A549 treated with DMSO at 1 μM for 4 hours (cell line): ENCODE measurements around the gene VPS13C. TPM values are rescaled to one million over a fixed set of nuclear protein-coding genes. Genes with fewer than 3 reads are reported as not detected.

Experiments used
- total RNA-seq: library from RNA; stranded (reverse); fragments of 200-300 nt; extraction: Qiagen RNA extraction; gene quantifications from 5 replicates; pipeline ENCODE4 v1.2.3, GENCODE V29; 2022; ENCODE audit warnings: low read depth

VPS13C gene, protein sequence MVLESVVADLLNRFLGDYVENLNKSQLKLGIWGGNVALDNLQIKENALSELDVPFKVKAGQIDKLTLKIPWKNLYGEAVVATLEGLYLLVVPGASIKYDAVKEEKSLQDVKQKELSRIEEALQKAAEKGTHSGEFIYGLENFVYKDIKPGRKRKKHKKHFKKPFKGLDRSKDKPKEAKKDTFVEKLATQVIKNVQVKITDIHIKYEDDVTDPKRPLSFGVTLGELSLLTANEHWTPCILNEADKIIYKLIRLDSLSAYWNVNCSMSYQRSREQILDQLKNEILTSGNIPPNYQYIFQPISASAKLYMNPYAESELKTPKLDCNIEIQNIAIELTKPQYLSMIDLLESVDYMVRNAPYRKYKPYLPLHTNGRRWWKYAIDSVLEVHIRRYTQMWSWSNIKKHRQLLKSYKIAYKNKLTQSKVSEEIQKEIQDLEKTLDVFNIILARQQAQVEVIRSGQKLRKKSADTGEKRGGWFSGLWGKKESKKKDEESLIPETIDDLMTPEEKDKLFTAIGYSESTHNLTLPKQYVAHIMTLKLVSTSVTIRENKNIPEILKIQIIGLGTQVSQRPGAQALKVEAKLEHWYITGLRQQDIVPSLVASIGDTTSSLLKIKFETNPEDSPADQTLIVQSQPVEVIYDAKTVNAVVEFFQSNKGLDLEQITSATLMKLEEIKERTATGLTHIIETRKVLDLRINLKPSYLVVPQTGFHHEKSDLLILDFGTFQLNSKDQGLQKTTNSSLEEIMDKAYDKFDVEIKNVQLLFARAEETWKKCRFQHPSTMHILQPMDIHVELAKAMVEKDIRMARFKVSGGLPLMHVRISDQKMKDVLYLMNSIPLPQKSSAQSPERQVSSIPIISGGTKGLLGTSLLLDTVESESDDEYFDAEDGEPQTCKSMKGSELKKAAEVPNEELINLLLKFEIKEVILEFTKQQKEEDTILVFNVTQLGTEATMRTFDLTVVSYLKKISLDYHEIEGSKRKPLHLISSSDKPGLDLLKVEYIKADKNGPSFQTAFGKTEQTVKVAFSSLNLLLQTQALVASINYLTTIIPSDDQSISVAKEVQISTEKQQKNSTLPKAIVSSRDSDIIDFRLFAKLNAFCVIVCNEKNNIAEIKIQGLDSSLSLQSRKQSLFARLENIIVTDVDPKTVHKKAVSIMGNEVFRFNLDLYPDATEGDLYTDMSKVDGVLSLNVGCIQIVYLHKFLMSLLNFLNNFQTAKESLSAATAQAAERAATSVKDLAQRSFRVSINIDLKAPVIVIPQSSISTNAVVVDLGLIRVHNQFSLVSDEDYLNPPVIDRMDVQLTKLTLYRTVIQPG (N-terminal part only)
- 8.1 to 14.1 TPM (median 12.0 TPM) in 5 replicates for total RNA-seq

DNA sequence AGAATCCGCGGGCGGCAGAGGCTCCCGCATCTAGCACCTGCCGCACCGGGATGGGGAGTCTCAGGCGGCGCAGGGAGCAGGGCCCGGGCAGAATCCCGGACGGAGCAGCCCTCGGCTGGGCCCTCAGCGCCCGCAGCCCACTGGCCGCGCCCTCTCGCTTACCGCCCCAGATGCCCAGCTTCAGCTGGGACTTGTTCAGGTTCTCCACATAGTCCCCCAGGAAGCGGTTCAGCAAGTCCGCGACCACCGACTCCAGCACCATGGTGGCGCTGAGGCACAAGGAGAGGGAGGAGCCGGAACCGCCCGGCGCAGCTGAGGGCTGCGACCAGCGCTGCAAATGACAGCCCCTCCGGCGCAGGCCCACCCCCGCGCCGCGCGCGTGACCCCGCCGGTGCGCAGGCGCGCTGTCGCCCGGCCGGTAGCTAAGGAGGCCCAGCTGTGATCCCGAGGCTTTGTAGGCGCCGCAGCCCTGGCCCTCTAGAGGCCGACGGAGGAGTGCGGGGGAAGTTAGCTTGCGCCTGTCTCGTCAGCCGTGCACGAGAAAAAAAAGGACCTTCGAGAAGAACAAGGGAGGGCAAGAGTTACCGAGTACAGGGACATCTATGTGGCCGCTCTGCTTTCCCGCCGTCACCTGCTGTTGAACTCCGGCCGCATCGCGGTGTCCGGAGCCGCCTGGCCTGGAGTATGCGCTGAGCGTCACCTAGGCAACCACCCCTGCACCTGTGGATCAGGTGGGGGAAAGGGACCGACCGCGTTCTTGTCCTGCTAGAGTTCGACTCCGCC, at the start of gene VPS13C:
VPS13C (minus strand) TSS at position 335 of the 783 bp plus-strand sequence; CDS start at position 262, 73 bp downstream.

GRCh38 chr15:62066663-62067447, 6.6 kb upstream of the VPS13C start, which contains the start of gene C2CD4A:
C2CD4A (plus strand) TSS chr15:62066977; CDS start chr15:62067614, 637 bp downstream.

Other genes starting within 250 kb of the VPS13C start
- 0.02 to 0.07 TPM (median 0.02 TPM) in 3 of 5 replicates, not detected in the others for gene C2CD4A, start 6.5 kb upstream of the VPS13C start, total RNA-seq
- gene C2CD4B, start 104.8 kb upstream of the VPS13C start, total RNA-seq: 0.07 to 0.09 TPM (median 0.08 TPM) in 3 of 5 replicates, not detected in the others